HG03159 (cell line): ENCODE measurements around the gene CHST10.
A peak's percentile ranks its signal among the peaks of the same experiment; 100 is the strongest.
"Not testable (repeated sequence)": the region's sequence is repeated elsewhere in the genome, so short reads cannot be mapped to it uniquely, and the experiment has no call there.

Experiments
- ATAC-seq: cut with Tn5 transposase; IDR thresholded peaks from one replicate; pipeline ENCODE4 v1.9.1; 2021; ENCODE audit warnings: mild to moderate bottlenecking, moderate library complexity; ENCODE audit not compliant: unreplicated experiment

Gene CHST10

GRCh38 chr2:100395532-100396350, 21.7 kb downstream of the CHST10 start:
- ATAC-seq = no peak

GRCh38 chr2:100394111-100394641, 23.3 kb downstream of the CHST10 start:
- peak; percentile 42 for ATAC-seq

DNA sequence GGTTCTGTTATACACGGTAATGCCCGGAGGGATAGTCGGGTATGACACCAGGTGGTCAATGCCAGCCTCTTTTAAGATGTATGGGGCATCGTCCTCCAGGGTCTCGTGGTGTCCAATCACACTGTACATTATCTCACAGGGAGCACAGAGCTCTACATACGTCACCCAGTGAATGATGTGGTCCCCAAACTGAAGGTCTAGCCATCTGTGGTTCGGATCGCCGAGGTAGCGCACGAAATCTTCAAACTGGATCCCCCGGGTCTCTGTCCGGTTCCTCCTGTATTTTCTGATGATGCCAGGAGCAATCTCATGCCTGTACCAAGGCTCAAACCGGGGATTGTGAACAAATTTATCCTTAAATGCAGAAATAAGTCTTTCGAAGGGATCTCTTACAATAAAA, 24.1 kb downstream of the CHST10 start:
- ATAC-seq = no peak

DNA sequence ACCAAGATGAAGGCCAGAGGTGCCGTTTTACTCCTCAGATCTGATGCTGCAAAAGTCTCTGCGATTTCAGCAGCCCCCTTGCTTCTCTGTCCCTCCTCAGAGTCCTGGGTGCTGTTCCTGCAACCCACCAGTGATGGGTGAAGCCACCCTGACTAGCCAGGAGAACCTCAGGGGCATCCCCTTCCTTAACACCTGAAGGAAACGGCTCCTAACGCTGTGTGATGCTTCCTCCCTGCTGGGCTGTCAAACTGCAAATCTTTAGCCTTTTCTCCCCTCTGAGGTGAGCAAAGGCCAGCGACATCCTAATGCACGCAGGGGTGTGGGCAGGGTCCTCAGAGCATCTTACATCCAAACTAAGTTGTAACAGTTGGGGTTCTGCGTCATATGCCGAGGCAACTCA, 24.8 kb downstream of the CHST10 start:
- no peak for ATAC-seq

DNA sequence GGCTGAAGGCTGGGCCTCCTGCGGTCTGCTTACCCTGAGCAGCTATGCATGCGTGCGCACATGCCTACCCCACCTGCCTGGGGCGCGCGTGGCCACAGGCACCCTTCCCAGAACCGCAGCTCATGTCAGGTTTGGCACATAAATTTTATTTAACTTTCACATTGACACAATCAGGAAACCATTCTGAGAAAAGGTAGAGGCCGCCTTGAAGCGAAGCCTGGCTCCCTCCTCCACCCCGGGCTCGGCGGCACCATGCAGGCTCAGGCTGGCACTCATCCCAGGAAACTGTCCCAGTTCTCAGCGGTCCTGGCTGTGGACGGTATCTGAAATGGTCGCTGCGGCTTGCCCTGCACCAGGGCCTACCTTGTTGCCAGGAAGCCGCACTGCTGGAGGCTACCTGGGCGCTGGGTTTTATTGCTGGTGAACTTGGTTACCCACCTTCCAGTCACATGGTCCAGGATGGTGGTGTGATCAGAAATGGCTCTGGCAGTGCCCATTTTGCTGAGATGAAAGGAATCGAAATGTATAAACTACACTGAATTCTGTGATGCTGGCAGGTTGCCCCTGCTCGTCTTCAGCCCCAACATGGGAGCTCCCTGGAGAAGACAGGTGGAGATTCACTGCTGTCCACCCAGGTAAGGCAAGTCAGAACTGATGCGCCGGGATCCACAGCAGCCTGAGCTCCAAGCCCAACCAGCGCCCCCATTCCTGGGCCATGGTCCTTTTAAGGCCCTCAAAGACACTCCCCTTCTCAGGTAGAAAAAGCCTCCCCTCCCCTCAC, 25.5 kb downstream of the CHST10 start:
- no peak for ATAC-seq

DNA sequence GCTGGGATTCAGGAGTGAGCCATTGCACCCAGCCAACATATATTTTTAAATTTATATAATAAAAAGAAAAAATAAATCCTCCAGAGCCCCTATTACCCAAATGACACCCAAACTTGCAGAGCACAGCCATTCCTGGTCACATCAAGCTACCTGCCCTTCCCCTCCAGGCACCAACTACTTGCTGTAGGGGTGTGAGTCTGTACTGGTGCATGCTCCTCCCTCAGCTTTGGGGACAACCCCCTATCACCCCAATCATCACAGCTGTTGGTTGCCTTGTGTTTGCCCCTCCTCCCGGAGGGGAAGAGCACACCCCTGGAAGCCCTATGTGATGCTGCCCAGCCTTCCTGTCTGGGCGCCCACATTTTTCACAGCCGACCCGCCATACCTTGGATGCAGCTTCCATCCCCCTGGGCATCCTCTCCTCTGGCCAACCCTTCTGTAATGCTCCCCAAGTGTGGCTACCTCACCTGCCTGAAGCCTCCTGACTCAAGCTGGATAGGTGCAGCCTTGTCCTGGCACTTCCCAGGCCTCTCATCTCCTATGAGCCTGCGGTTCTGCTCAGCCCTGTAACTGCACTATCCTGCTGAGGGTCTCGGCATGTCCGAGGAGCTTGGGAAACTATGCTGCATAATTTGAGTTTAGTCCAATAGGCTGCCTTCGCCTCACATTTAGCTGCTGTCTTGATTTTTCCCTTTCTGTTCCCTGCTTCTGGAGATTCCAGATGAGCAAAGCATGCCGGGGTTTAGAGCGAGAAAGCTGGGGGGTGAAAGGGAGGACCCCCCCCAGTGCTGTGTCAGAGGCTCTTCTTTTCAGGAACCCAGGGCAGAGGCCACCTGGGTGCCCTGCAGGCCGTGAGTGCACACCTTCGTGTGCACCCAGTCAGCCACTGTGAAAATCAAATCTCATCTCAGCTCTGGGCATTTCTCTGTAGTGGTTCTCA, 27.2 kb downstream of the CHST10 start:
- ATAC-seq = no peak

DNA sequence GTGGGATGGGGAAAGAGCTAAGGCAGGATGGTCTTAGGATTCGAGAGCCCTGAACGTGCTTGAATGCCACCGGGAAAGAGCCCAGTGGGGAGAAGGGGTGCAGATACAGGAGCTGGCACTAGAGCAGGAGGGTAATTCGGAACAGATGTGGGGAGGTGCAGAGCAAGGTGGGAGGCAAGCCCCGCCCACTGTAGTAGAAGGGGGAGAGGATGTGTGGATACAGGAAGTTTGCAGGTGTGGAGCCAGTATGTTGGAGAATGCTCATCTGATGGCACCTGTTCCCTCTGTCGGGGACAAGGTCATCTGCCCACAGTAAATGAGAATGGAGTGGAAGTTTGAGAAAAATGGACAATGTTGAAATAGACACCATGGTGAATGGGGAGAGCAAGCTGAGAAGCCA, 28.8 kb downstream of the CHST10 start:
- ATAC-seq = no peak

- ATAC-seq = no peak
These were observed 33.5 kb downstream of the CHST10 start for GRCh38 chr2:100383954-100384353.

GRCh38 chr2:100383306-100383705, 34.2 kb downstream of the CHST10 start:
- ATAC-seq = no peak

DNA sequence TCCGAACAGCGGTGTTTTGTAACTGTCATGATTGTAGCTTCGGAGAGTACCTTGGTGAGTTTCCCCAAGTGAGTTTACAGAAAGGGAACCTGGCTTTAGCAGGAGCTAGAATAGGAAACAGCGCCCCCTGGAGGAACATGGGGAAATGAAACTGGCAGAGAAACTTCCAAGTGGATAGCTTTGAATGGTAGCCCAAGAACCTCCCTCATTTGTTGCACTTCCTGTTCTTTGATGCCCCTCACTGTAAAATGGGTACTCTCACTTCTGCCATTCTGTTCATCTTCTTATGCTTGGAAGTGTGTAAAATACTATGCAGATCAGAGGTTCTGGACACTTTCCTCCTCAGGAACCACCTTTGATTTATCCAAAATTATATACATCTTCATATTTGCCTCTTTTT, 36.2 kb downstream of the CHST10 start:
- peak; percentile 65 for ATAC-seq

- no peak for ATAC-seq
These were observed 36.8 kb downstream of the CHST10 start for GRCh38 chr2:100380681-100381080.

DNA sequence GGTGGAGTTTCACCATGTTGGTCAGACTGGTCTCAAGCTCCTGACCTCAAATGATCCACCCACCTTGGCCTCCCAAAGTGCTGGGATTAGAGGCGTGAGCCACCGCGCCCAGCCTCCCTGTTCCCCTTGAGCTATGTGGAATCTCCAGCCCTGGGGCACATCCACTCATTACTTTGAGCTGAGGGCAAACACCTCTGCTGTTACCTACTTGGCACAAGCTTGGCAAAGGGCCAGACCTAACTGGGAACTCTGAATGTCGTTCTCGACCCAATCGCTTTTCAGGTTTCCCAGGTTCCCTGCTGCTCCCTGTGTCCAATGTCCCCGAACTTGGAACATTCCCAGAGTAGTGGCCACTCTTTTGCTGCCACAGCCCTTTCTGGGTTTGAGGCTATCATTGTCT, 40.6 kb downstream of the CHST10 start:
- ATAC-seq = no peak

- ATAC-seq = no peak
These were observed 50.3 kb downstream of the CHST10 start for GRCh38 chr2:100367163-100367562.

GRCh38 chr2:100365434-100365833, 52.0 kb downstream of the CHST10 start:
- ATAC-seq = no peak

- ATAC-seq = not testable (repeated sequence)
These were observed 55.2 kb downstream of the CHST10 start for GRCh38 chr2:100362269-100362668.

DNA sequence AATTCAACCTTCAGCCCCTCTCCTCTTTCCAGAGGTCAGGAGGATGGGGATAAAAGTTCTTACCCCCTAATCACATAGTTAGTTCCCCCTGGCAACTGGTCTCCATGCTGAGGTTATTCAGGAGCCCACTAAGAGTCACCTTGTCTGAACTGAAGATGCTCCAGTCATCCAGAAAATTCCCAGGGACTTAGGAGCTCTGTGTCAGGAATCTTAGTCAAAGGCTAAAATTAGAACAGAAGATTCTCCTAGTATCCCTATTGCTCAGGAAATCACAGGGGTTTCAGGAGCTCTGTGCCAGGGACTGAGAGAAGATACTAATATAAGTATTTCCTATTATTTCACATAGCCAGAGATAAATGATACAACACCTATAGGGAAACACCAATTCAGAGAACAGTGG, 57.9 kb downstream of the CHST10 start:
- ATAC-seq = no peak

GRCh38 chr2:100358554-100358953, 58.9 kb downstream of the CHST10 start:
- no peak for ATAC-seq

- no peak for ATAC-seq
These were observed 64.9 kb downstream of the CHST10 start for GRCh38 chr2:100352521-100352920.

GRCh38 chr2:100350661-100351185, 66.7 kb downstream of the CHST10 start:
- no peak for ATAC-seq

GRCh38 chr2:100345144-100345543, 72.3 kb downstream of the CHST10 start:
- not testable (repeated sequence) for ATAC-seq

DNA sequence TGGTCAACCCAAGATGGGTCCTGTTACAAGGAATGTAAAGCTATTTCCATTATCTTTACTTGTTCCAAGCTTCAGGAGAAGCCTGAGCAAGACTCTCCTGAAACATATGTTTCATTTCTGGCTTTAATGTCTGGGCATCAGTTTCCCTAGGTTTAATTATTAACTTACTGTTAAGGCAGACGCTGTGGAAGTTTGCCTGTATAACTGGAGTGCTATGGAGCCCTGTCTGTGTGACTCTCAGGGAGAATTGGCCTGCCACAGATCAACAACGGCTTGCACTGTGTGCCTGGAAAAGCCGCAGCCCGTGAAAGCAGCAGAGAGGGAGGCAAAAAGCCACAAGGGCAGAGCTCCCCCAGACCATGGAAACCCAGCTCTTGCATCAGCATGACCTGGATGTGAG, 73.0 kb downstream of the CHST10 start:
- ATAC-seq = no peak
